Inflammatory macrophage (primary cell): ENCODE measurements around the gene KRT73.

Experiments used
- DNase-seq, 2 donors: peaks; one replicate each; pipeline ENCODE4 v3.0.0-alpha.2; 2020 to 2022

Gene KRT73

GRCh38 chr12:52617403-52617785 is 965 bp downstream of the KRT73 start:
- DNase-seq = no peak

- no peak for DNase-seq
Measured at GRCh38 chr12:52616680-52617402, 1.5 kb downstream of the KRT73 start.

GRCh38 chr12:52615912-52616311 is 2.4 kb downstream of the KRT73 start:
- DNase-seq = no peak

- DNase-seq = peak; percentile 73 to 84
Measured at GRCh38 chr12:52615208-52615868, 3.0 kb downstream of the KRT73 start.

- no peak for DNase-seq
Measured at GRCh38 chr12:52614381-52615207, 3.8 kb downstream of the KRT73 start.

GRCh38 chr12:52613384-52614030 is 4.9 kb downstream of the KRT73 start:
- no peak for DNase-seq

GRCh38 chr12:52612431-52613383 is 5.7 kb downstream of the KRT73 start:
- no peak for DNase-seq

- no peak for DNase-seq
Measured at GRCh38 chr12:52611080-52611468, 7.3 kb downstream of the KRT73 start.

GRCh38 chr12:52608826-52609630 is 9.3 kb downstream of the KRT73 start:
- no peak for DNase-seq

GRCh38 chr12:52608161-52608560 is 10.2 kb downstream of the KRT73 start:
- no peak for DNase-seq

GRCh38 chr12:52607314-52607713 is 11.0 kb downstream of the KRT73 start:
- no peak for DNase-seq

GRCh38 chr12:52606581-52607218 is 11.7 kb downstream of the KRT73 start:
- no peak for DNase-seq

GRCh38 chr12:52606096-52606495 is 12.3 kb downstream of the KRT73 start:
- DNase-seq = no peak

GRCh38 chr12:52605542-52605941 is 12.8 kb downstream of the KRT73 start:
- DNase-seq = no peak

- no peak for DNase-seq
Measured at GRCh38 chr12:52604859-52605258, 13.5 kb downstream of the KRT73 start.

GRCh38 chr12:52603314-52603713 is 15.0 kb downstream of the KRT73 start:
- no peak for DNase-seq

GRCh38 chr12:52602552-52602951 is 15.8 kb downstream of the KRT73 start:
- DNase-seq = no peak

- DNase-seq = no peak
Measured at GRCh38 chr12:52601671-52602070, 16.7 kb downstream of the KRT73 start.

- no peak for DNase-seq
Measured at GRCh38 chr12:52600941-52601481, 17.3 kb downstream of the KRT73 start, which contains the start of gene KRT72. Gene KRT72, minus strand, starts transcription at chr12:52601463. Its CDS starts 11 bp downstream, at chr12:52601452.

- no peak for DNase-seq
Measured at GRCh38 chr12:52600475-52600874, 17.9 kb downstream of the KRT73 start.
